ENCODE measurements around the gene ATP2A3. TPM values are rescaled to one million over a fixed set of nuclear protein-coding genes. Genes with fewer than 3 reads are reported as not detected.
A peak's percentile ranks its signal among the peaks of the same experiment; 100 is the strongest.

ATP2A3 gene
- total and polyA plus RNA-seq, 10 donors, result 103 to 240 (median 194) TPM

DNA sequence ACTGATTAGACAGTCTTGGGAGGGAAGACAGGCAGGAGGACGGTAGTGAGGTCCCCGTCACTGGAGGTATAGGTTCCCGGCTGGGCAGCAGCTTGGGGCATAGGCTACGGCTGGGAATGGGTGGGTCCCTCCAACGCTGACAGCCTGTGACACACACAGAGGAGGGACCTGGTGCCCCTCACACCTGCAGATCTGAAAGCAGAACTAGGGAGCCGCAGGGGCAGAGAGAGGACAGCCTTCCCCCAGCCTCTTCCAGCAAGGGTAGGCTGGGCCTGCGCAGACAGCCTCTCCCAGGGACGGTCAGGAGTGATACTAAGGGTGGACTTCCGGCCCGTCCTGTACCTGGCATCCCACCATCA lies 49.9 kb downstream of the ATP2A3 start:
- intact Hi-C loops (cut with DNase I; ENCODE audit: low total_unique reads), result loop anchor here (5.0 kb wide), 1 partner anchor 88 kb away; no protein-coding TSS in a partner anchor
- DNase-seq, result peak; percentile 92
- H3K4me3 ChIP-seq, result peak overlapping the region in 7 of 8 donors; percentile 10 to 69 (median 35)
- H3K4me1 ChIP-seq, result peaks cover 34 to 87% (median 77%) of the 10 kb centered on the region in 6 donors
- H3K27ac ChIP-seq, result peak overlapping the region; percentile 70 to 96 (median 86)
- H3K27me3 ChIP-seq (replicated peaks in 1 of 7), result no peaks in the 10 kb centered on the region
- TF ChIP-seq POLR2AphosphoS5 (IDR thresholded peaks at IDR 0.05), result peak; percentile 72 to 95 (median 94)
- TF ChIP-seq, protein P1, sequence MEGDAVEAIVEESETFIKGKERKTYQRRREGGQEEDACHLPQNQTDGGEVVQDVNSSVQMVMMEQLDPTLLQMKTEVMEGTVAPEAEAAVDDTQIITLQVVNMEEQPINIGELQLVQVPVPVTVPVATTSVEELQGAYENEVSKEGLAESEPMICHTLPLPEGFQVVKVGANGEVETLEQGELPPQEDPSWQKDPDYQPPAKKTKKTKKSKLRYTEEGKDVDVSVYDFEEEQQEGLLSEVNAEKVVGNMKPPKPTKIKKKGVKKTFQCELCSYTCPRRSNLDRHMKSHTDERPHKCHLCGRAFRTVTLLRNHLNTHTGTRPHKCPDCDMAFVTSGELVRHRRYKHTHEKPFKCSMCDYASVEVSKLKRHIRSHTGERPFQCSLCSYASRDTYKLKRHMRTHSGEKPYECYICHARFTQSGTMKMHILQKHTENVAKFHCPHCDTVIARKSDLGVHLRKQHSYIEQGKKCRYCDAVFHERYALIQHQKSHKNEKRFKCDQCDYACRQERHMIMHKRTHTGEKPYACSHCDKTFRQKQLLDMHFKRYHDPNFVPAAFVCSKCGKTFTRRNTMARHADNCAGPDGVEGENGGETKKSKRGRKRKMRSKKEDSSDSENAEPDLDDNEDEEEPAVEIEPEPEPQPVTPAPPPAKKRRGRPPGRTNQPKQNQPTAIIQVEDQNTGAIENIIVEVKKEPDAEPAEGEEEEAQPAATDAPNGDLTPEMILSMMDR (IDR thresholded peaks at IDR 0.05 in 8 of 11, conservative IDR thresholded peaks at IDR 0.05 in 3 of 11), result no peak
- TF ChIP-seq POLR2A (IDR thresholded peaks at IDR 0.05), result peak in 2 of 3 donors; percentile 76 to 78
- 27 to 60% (median 41%) methylated on average over 6 to 10 of the region's 10 CpGs for WGBS, 5 donors
- H3K9me3 ChIP-seq, result no peaks in the 10 kb centered on the region
- no peaks in the 10 kb centered on the region for H3K36me3 ChIP-seq

DNA sequence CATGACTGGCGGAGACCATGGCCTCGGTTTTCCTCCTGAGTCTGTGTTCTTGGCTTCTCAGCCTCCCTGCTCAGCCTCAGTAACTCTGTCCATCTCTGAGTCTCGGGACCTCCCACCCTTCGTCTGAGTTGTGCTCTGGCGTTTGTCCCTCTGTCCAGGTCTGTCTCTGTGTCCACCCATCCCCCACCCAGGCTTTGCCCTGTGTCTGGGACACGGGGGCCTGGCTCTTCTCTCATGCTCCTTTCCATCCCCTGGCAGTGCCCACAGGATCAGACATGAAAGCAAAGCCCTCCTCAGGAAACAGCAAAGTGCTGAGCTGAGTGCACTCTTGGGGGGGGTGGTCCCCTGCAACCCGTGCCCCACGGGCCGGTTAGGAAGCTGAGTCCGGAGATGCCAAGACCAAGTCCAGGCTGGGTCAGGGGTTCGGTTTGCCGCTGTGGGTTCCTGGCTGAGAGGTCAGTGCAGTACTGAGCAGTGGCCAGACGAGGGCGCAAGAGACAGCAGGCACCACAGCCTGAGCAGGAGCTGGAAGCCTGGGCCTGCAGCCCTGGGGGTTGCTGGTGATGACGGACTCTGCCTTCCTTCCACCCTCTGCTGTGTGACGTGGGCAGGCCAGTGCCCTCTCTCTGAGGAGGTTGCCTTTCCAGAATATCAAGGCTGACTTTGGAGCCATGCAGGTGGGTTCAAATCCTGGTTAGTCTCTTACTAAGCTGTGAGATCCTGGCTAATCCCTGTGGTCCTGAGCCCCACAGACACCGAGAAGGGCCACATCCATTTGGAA lies 50.5 kb downstream of the ATP2A3 start:
- DNase-seq, result peak; percentile 96
- TF ChIP-seq, protein P1 (IDR thresholded peaks at IDR 0.05 in 8 of 11, conservative IDR thresholded peaks at IDR 0.05 in 3 of 11), result peak; percentile 97 to 99 (median 98)
- TF ChIP-seq POLR2A (IDR thresholded peaks at IDR 0.05) (peak in 1 of 3 donors; percentile 35), POLR2AphosphoS5 (IDR thresholded peaks at IDR 0.05) (peak in 1 of 3 donors; percentile 70)
- Histone ChIP-seq H3K4me1 (peaks cover 34 to 82% (median 74%) of the 10 kb centered on the region in 6 donors), H3K36me3 (no peaks in the 10 kb centered on the region), H3K27me3 (replicated peaks in 1 of 7) (no peaks in the 10 kb centered on the region), H3K4me3 (peak overlapping the region in 5 of 8 donors; percentile 10 to 69 (median 40)), H3K9me3 (no peaks in the 10 kb centered on the region), H3K27ac (peak overlapping the region; percentile 70 to 96 (median 86))
- WGBS, 5 donors, result 24 to 32% (median 29%) methylated on average over 13 to 17 of the region's 17 CpGs
- intact Hi-C loops (cut with DNase I; ENCODE audit: low total_unique reads), result loop anchor here (5.0 kb wide), 1 partner anchor 89 kb away; no protein-coding TSS in a partner anchor

GRCh38 chr17:3912827-3913226 lies 51.4 kb downstream of the ATP2A3 start:
- H3K4me1 ChIP-seq, result peaks cover 34 to 77% (median 71%) of the 10 kb centered on the region in 6 donors
- 89 to 100% (median 95%) methylated on average over 2 of the region's 2 CpGs for WGBS, 5 donors

More at GRCh38 chr17:3912827-3913226, 51.4 kb downstream of the ATP2A3 start:
- no peaks in the 10 kb centered on the region for H3K36me3 ChIP-seq
- no peaks in the 10 kb centered on the region for H3K9me3 ChIP-seq
- H3K27me3 ChIP-seq (replicated peaks in 1 of 7), result no peaks in the 10 kb centered on the region
- intact Hi-C loops (cut with DNase I; ENCODE audit: low total_unique reads), result loop anchor here (5.0 kb wide), 1 partner anchor 89 kb away; no protein-coding TSS in a partner anchor
- peak overlapping the region in 4 of 8 donors; percentile 87 to 96 (median 92) for H3K27ac ChIP-seq
- no peak for DNase-seq
- TF ChIP-seq POLR2A (IDR thresholded peaks at IDR 0.05) (no peak), POLR2AphosphoS5 (IDR thresholded peaks at IDR 0.05) (no peak)
- TF ChIP-seq, protein P1 (IDR thresholded peaks at IDR 0.05 in 8 of 11, conservative IDR thresholded peaks at IDR 0.05 in 3 of 11), result no peak
- H3K4me3 ChIP-seq, result no peak overlapping the region
